NCI-H748 (cell line): Measurements from ENCODE around the gene ZNF440.

ENCODE experiments used
- DNase-seq: peaks from one replicate; lab custom pipeline; 2025; ENCODE audit not compliant: unreplicated experiment; lab: John Stamatoyannopoulos, UW

The ZNF440 gene

DNA sequence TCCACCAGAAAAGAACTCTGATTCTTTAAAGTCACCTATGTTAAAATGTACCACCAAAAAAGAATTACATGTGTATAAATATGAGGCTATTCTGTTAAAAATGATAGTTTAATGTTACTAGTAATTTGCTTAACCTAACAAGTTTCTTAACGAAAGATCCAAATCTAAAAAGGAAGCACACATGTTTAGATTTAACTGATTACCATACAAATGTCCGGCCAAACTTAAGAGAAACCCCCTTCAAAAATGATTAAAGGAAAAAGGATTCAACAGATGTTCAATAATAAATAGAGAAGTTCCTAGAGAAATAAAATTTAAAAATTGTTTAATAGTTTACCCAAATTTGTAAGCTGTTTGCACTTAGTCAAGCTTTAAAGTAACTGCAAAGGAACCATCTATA lies 68.5 kb downstream of the ZNF440 start:
- no peak for DNase-seq
